NB4 (cell line): Measurements from ENCODE around the gene GPR146.

Experiments used
- DNase-seq: peaks from one replicate; pipeline ENCODE4 v3.0.0; 2010; ENCODE audit warnings: low read depth
- H3K4me3 ChIP-seq: one replicate; pipeline ENCODE4 v1.5.1; 2011; ENCODE audit warnings: mild to moderate bottlenecking, low read depth, low read length, moderate library complexity
- MYC ChIP-seq: IDR thresholded peaks from 2 replicates; pipeline ENCODE4 v1.6.1; 2011; ENCODE audit warnings: low read depth, low read length
- POLR2A ChIP-seq: IDR thresholded peaks from 2 replicates; pipeline ENCODE4 v1.6.1; 2011; ENCODE audit warnings: mild to moderate bottlenecking; ENCODE audit not compliant: insufficient read length; ENCODE audit errors: extremely low read depth
- TF ChIP-seq, protein P1 (sequence below): IDR thresholded peaks from 2 replicates; pipeline ENCODE4 v1.6.1; 2011; ENCODE audit warnings: low read depth, low read length
- TF ChIP-seq, protein P2 (sequence below): IDR thresholded peaks from one replicate; pipeline ENCODE4 v1.5.1; 2012; ENCODE audit warnings: low read depth, low read length

The GPR146 gene

DNA sequence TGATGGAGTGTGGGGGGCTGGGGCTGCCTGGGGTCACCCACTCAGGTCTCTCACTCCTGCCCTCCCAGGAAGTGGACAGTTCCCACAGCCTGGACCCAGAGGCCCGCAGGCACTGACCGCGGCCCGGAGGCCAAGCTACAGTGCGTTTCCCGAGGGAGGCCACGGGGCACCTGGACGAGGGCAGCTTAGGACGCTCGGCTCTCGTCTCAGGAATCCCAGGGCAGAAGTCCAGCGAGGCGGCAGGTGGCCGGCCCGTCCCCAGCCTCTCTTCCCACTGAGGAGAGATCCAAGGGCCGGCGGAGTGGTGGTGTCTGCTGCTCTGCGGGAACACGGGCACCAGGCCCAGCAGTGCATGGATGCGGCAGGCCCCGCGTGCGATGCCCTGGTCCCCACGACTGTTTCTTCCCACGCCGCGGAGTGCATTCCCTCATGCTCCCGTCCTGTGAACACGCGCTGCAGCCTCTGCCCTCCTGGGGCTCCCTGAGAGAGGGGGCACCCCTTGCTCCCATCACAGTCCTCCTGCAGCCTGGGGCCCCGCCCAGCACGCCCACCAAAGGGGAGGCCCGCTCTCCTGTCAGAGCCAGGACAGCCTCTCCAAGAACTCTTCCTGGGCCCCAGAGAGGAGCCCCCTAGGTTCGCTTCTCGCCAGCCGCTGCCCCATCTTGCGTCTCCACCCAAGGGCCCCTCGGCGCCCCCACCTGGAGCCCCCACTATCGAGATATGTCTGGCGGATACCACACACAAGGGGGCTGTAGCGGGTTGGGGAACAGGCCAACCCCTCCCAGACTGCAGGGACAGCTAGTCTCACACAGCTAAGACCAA, 24.3 kb upstream of the GPR146 start:
- H3K4me3 ChIP-seq: no peak overlapping the region
- DNase-seq: no peak
- TF ChIP-seq POLR2A: no peak
- TF ChIP-seq, protein P1, sequence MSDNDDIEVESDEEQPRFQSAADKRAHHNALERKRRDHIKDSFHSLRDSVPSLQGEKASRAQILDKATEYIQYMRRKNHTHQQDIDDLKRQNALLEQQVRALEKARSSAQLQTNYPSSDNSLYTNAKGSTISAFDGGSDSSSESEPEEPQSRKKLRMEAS: no peak
- no peak for TF ChIP-seq MYC
- TF ChIP-seq, protein P2, sequence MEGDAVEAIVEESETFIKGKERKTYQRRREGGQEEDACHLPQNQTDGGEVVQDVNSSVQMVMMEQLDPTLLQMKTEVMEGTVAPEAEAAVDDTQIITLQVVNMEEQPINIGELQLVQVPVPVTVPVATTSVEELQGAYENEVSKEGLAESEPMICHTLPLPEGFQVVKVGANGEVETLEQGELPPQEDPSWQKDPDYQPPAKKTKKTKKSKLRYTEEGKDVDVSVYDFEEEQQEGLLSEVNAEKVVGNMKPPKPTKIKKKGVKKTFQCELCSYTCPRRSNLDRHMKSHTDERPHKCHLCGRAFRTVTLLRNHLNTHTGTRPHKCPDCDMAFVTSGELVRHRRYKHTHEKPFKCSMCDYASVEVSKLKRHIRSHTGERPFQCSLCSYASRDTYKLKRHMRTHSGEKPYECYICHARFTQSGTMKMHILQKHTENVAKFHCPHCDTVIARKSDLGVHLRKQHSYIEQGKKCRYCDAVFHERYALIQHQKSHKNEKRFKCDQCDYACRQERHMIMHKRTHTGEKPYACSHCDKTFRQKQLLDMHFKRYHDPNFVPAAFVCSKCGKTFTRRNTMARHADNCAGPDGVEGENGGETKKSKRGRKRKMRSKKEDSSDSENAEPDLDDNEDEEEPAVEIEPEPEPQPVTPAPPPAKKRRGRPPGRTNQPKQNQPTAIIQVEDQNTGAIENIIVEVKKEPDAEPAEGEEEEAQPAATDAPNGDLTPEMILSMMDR: no peak

DNA sequence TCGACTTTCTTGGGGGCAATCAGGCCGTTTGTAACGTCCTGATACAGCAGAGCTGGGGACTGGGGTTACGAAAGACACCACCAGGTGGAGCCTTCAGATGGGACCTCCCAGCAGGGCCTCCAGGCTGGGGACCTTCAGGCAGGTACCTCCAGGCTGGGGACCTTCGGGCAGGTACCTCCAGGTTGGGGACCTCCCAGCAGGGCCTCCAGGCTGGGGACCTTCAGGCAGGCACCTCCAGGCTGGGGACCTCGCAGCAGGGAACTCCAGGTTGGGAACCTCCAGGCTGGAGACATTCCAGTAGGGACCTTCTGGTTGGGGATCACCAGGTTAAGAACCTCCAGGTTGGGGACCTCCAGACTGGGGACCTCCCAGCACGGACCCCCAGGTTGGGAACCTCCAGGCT, 23.5 kb upstream of the GPR146 start:
- DNase-seq: no peak
- H3K4me3 ChIP-seq: no peak overlapping the region
- TF ChIP-seq, protein P1: no peak
- TF ChIP-seq MYC (no peak), POLR2A (no peak)
- TF ChIP-seq, protein P2: peak; percentile 17

DNA sequence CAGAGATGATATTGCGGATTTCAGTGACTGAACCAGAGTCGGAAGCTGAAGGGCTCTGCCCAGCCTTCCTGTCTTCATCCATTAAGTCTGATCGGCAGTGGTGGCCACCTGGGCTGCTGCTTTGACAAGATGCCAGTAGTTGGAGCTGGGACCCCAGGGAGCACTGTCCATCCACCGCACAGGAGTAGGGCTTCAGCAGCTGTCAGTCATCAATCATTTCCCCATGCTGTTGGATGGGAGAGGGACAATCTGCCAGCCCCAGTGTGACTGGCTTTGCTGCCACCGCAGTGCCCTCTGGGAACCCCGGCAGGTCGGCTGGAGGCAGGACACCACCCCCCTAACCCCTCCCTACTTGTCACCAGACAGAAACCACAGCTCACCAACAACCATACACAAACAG, 23.0 kb upstream of the GPR146 start:
- no peak overlapping the region for H3K4me3 ChIP-seq
- TF ChIP-seq, protein P2: no peak
- TF ChIP-seq, protein P1: no peak
- no peak for TF ChIP-seq POLR2A
- no peak for DNase-seq

DNA sequence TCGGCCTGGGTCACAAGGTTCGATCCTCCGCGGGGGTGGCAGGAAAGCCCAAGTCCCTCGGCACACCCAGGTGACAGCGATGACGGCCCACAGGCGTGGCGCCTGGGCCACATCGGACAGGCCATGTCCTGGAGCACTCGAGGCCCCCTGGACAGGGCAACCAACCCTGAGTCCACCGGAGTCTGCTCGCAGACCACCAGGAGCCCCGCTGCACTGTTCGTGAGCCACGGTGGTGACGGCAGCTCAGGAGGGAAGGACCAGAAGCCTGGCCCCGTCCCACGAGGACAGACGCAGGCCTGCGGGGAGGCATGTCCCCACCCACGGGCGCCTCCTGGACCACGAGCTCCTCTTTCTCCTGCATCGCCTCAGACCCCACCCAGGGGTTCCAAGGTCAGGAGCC, 22.4 kb upstream of the GPR146 start:
- no peak for TF ChIP-seq MYC
- TF ChIP-seq, protein P1: no peak
- TF ChIP-seq POLR2A: no peak
- TF ChIP-seq, protein P2: no peak
- H3K4me3 ChIP-seq: no peak overlapping the region
- DNase-seq: no peak

DNA sequence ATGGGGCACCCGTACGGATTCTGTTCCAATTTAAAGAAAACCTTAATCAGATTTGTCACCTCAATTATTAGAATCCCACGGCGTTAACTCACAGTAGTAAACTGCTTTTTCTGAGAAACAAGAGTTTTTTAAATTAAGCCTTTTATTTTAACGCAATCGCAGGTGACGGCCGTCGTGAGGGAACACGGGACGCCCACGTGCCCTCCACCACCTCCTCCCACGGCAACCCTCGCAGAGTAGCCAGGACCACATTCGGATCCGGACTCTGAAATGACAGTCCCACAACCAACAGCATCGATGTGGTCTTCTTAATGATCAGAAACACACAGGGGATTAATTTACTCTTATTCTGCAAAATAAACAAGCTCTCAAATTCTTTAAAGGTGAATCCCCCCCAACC, 22.0 kb upstream of the GPR146 start:
- TF ChIP-seq POLR2A (no peak), MYC (no peak)
- TF ChIP-seq, protein P1: no peak
- TF ChIP-seq, protein P2: no peak
- no peak for DNase-seq
- H3K4me3 ChIP-seq: no peak overlapping the region
